Heart left ventricle (tissue), 16 donors: Measurements from ENCODE around the gene FBXO36. TPM values are rescaled to one million over a fixed set of nuclear protein-coding genes. Genes with fewer than 3 reads are reported as not detected.

Experiments used
- ATAC-seq, 4 donors: fragments of 200-7000 bp; cut with Tn5 transposase; one replicate each; pipeline ENCODE4 v1.9.1; 2020 to 2022; ENCODE audit warnings: moderate library complexity in 4 of 4, mild to moderate bottlenecking in 3 of 4, moderate number of reproducible peaks in 1 of 4
- DNase-seq, 5 donors: peaks; one replicate each; pipeline ENCODE4 v3.0.0-alpha.2; 2020
- H3K27ac ChIP-seq, 12 donors: fragments of 200-600 bp; sonication (generic) in 4 of 12; one replicate each; pipeline versions ENCODE4 v1.5.0 to v1.8.0; 2016 to 2022; ENCODE audit warnings: mild to moderate bottlenecking in 2 of 12
- H3K27me3 ChIP-seq, 9 donors: fragments of 200-600 bp; sonication (generic) in 2 of 9; one replicate each; pipeline versions ENCODE4 v1.5.1 to v1.8.0; 2016 to 2022; ENCODE audit warnings: mild to moderate bottlenecking in 3 of 9
- H3K36me3 ChIP-seq, 9 donors: fragments of 200-600 bp; sonication (generic) in 2 of 9; one replicate each; pipeline versions ENCODE4 v1.5.0 to v1.8.0; 2018 to 2022; ENCODE audit warnings: mild to moderate bottlenecking in 2 of 9
- H3K4me1 ChIP-seq, 12 donors: fragments of 200-600 bp; sonication (generic) in 4 of 12; one replicate each; pipeline versions ENCODE4 v1.5.0 to v1.8.0; 2016 to 2022; ENCODE audit warnings: mild to moderate bottlenecking in 3 of 12
- H3K4me3 ChIP-seq, 12 donors: fragments of 200-600 bp; sonication (generic) in 4 of 12; one replicate each; pipeline versions ENCODE4 v1.5.0 to v1.8.0; 2017 to 2022; ENCODE audit warnings: mild to moderate bottlenecking in 9 of 12, moderate library complexity in 4 of 12
- H3K9me3 ChIP-seq, 12 donors: fragments of 200-600 bp; sonication (generic) in 4 of 12; one replicate each; pipeline versions ENCODE4 v1.5.0 to v1.8.0; 2016 to 2022; ENCODE audit warnings: mild to moderate bottlenecking in 1 of 12
- POLR2A ChIP-seq, 2 donors: fragments of 450-650 bp; IDR thresholded peaks; one replicate each; pipeline ENCODE4 v1.6.1; 2017; ENCODE audit warnings: antibody characterized with exemption in 2 of 2, mild to moderate bottlenecking in 2 of 2, moderate library complexity in 2 of 2
- WGBS, 4 donors: extraction: QIAGEN DNeasy Blood & Tissue Kit in 2 of 4; methylation state at CpG; one replicate each; pipeline versions ENCODE4 v1.1.5 to v1.1.7; 2013 to 2018; 5-methylcytosine and 5-hydroxymethylcytosine counted together
- intact Hi-C, 10 donors: fragments of 100-400 bp; cut with DNase I; formaldehyde crosslinking; loops; one replicate each; pipeline versions ENCODE4 v1.11.1 to v1.14.2; 2022
- polyA plus RNA-seq, 2 donors: library from polyadenylated mRNA; stranded (reverse); fragments of 200-250 nt; gene quantifications; one replicate each; pipeline ENCODE4 v1.2.3, GENCODE V29; 2013
- total RNA-seq, 9 donors: library from RNA; depleted of rRNA in 2 of 9; stranded (reverse); fragments of >200 nt in 2 of 9; fragmentation: NEBNext Ultra II Directional in 3 of 9; extraction: Animal tissue kit (Norgen Biotek cat#: 25700) in 3 of 9; gene quantifications; one replicate each; pipeline versions ENCODE4 v1.1.0 to v1.2.4, GENCODE V29; 2016 to 2023
- TF ChIP-seq, protein P1 (sequence below), 12 donors: fragments of 200-600 bp; sonication (generic) in 4 of 12; IDR thresholded peaks; one replicate each; pipeline versions ENCODE4 v1.5.0 to v1.8.0; 2018 to 2022; ENCODE audit warnings: antibody characterized with exemption in 12 of 12, mild to moderate bottlenecking in 5 of 12
- donor health status: ischemic (EF 13 %, LVEDD 7.1; RV severe dilation, severe dysfunction).
- donor health status: healthy with polysubstance abuse.
- donor health status: DM: no; HTN: yes; CAD: no.
- donor health status: DM: no; HTN: no; CAD: no.
- donor health status: ischemic (EF 25% LVEDD 6.9; RV normal size, moderate dysfunction).
- donor health status: ischemic (EF 25% LVEDD 5.7; RV mildly dilated, moderate dysfunction).
- donor health status: healthy.
- donor health status: DM: yes; HTN: yes; CAD: no.
- donor health status: ischemic (EF 35%, LVEDD 5.7; RV mildly dilated, moderate dysfunction).
- donor health status: nonischemic (EF 11% LVEDD 7.7; RV severe dilation, severe dysfunction).
- donor health status: DM: yes; HTN: yes; CAD: no.
- donor health status: PGD.
- donor health status: ischemic (EF 29% LVEDD 5.4; RV normal size, mild dysfunction).
- donor health status: nonischemic (EF 23%, LVEDD 6.1; RV moderate dilation, normal function).

Gene FBXO36
- total and polyA plus RNA-seq, 11 donors, result 0.23 to 1.9 (median 1.1) TPM

DNA sequence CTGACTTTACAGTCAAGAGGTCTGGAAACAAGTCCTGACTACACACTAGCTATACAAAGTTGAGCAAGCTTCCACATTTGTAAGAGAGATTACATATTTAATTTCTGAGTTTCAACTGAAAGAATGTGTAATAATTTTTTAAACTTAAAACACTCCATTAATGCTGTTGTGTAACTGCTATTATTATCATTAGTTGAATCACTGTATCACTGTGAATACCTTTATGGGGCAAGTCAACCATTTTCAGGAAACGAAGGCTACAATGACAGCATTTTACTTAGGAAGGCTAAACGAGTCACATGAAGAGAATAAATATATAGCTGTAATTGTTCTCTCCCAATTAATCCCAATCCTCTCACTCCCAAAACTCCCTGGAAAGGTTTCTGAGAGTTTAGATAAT lies 46.8 kb upstream of the FBXO36 start:
- Histone ChIP-seq H3K27ac (no peak overlapping the region), H3K9me3 (no peaks in the 10 kb centered on the region), H3K36me3 (peaks cover 0 to 63% (median 52%) of the 10 kb centered on the region in 9 donors), H3K4me3 (no peak overlapping the region), H3K27me3 (no peaks in the 10 kb centered on the region), H3K4me1 (peaks cover 0 to 22% (median 9%) of the 10 kb centered on the region in 12 donors)
- no peak for ATAC-seq
- 85 to 90% (median 88%) methylated on average over 2 of the region's 2 CpGs for WGBS, 4 donors
- no peak for DNase-seq
- TF ChIP-seq, protein P1, sequence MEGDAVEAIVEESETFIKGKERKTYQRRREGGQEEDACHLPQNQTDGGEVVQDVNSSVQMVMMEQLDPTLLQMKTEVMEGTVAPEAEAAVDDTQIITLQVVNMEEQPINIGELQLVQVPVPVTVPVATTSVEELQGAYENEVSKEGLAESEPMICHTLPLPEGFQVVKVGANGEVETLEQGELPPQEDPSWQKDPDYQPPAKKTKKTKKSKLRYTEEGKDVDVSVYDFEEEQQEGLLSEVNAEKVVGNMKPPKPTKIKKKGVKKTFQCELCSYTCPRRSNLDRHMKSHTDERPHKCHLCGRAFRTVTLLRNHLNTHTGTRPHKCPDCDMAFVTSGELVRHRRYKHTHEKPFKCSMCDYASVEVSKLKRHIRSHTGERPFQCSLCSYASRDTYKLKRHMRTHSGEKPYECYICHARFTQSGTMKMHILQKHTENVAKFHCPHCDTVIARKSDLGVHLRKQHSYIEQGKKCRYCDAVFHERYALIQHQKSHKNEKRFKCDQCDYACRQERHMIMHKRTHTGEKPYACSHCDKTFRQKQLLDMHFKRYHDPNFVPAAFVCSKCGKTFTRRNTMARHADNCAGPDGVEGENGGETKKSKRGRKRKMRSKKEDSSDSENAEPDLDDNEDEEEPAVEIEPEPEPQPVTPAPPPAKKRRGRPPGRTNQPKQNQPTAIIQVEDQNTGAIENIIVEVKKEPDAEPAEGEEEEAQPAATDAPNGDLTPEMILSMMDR (IDR thresholded peaks at IDR 0.05), result no peak
- no peak for TF ChIP-seq POLR2A (IDR thresholded peaks at IDR 0.05)
- intact Hi-C loops, result no loop called here

DNA sequence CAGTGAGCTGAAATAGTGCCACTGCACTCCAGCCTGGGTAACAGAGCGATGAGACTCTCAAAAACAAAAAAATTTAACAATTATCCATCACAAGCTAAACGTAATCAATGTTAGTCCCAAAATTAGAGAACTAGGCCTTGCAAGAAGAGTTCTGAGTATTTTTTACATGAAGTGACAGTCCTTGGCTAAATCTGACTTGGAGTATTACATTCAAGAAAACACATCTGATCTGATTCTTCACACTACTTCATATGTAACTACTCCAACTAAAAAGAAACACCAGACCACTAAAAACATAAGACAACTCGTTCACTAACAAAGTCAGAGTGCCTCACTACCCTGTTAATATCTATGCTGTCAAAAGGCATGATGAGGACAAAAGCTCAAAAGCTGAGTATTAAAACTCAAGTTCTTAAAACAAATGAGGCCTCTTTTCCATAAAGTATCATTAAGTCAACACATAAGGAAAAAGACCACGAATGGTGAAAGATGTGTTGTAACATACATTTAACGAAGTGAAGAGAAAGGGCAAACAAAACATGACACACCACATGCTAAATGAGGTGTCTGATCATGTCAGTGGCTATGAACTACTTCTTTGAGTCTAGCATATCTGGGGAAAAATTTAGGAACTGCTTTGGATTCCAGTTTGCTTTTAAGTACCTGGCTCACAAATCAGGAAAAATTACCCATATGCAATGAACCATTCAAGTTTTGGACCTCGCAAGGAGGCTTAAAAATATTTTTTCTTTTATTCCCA lies 42.9 kb upstream of the FBXO36 start:
- WGBS, 4 donors, result 91 to 95% (median 93%) methylated on average over 6 of the region's 6 CpGs
- DNase-seq, result no peak
- H3K27ac ChIP-seq, result no peak overlapping the region
- no peak overlapping the region for H3K4me3 ChIP-seq
- H3K36me3 ChIP-seq, result peaks cover 0 to 59% (median 50%) of the 10 kb centered on the region in 9 donors
- intact Hi-C loops, result no loop called here
- peaks cover 0 to 14% (median 0%) of the 10 kb centered on the region in 12 donors for H3K4me1 ChIP-seq
- no peaks in the 10 kb centered on the region for H3K27me3 ChIP-seq
- TF ChIP-seq, protein P1 (IDR thresholded peaks at IDR 0.05), result no peak
- TF ChIP-seq POLR2A (IDR thresholded peaks at IDR 0.05), result no peak
- no peak for ATAC-seq
- H3K9me3 ChIP-seq, result no peaks in the 10 kb centered on the region

DNA sequence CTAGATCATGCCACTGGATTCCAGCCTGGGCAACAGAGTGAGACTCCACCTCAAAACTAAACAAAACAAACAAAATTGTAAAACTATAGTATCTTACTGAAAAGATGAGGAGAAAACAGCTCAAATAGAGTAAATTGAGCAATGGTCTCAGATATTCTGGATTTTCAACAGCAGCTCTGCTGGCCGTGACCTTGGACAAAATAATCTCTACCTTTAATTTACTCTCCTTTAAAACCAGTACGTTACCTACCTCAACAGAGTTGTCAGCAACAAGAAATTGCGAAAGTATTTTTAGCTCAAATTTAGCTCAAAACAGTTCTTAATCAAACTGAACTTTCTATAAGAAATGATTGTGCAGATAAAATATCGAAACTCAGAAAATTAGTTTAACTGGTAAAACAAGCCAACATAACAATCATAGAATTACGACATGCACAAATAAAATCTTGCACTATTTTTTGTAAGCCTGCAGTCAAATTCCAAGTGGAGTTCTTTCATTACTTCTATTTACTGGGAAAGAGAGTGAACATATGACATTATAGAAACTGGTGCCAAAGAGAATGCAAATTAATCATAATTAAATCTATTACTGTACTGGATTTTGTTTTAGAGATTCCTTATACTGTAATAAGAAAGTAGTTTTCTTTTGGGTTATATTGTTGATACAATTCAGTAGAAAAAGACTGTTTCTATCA lies 41.3 kb upstream of the FBXO36 start:
- no peaks in the 10 kb centered on the region for H3K9me3 ChIP-seq
- H3K27me3 ChIP-seq, result no peaks in the 10 kb centered on the region
- no peak for ATAC-seq
- DNase-seq, result no peak
- no peak overlapping the region for H3K27ac ChIP-seq
- no peak for TF ChIP-seq POLR2A (IDR thresholded peaks at IDR 0.05)
- peaks cover 0 to 22% (median 9%) of the 10 kb centered on the region in 12 donors for H3K4me1 ChIP-seq
- intact Hi-C loops, result no loop called here
- H3K36me3 ChIP-seq, result peaks cover 0 to 61% (median 41%) of the 10 kb centered on the region in 9 donors
- no peak overlapping the region for H3K4me3 ChIP-seq
- WGBS, 4 donors, result 80 to 86% (median 85%) methylated on average over 5 of the region's 5 CpGs

DNA sequence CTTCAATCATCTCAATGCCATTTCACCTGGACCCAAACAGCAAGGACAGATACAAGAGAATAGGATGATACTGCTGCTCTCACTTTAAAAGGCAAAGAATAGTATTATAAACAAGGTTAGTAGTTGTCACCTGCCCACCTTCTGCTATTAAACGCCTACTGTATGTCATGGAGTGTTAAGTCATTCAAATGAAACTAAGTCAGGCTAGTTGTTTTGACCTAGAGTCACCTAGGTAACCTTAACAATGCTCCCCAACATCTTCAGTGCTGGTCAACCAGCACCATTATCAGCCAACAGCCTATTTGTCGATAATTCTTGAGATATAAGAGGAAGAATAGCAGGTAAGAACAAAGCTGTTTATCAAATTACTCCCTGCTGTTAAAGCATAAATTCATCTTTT lies 39.7 kb upstream of the FBXO36 start:
- 72 to 83% (median 75%) methylated on average over 2 of the region's 2 CpGs for WGBS, 4 donors
- intact Hi-C loops, result no loop called here
- DNase-seq (no peak), ATAC-seq (no peak)
- H3K9me3 ChIP-seq, result no peaks in the 10 kb centered on the region
- no peak overlapping the region for H3K4me3 ChIP-seq
- no peaks in the 10 kb centered on the region for H3K27me3 ChIP-seq
- H3K36me3 ChIP-seq, result peaks cover 0 to 47% (median 26%) of the 10 kb centered on the region in 9 donors
- no peak overlapping the region for H3K27ac ChIP-seq
- H3K4me1 ChIP-seq, result peaks cover 0 to 35% (median 11%) of the 10 kb centered on the region in 12 donors
- TF ChIP-seq, protein P1 (IDR thresholded peaks at IDR 0.05), result no peak
- TF ChIP-seq POLR2A (IDR thresholded peaks at IDR 0.05), result no peak
